Neural cell (in vitro differentiated cells): ENCODE results near the gene ASF1B. TPM values are rescaled to one million over a fixed set of nuclear protein-coding genes. Genes with fewer than 3 reads are reported as not detected.
"Not testable (repeated sequence)": the region's sequence is repeated elsewhere in the genome, so short reads cannot be mapped to it uniquely, and the experiment has no call there.

Source experiments
- H2AFZ ChIP-seq: fragments of 200-600, 300-800 bp; sonication (generic), shearing (Covaris generic); 2 replicates; pipeline ENCODE4 v1.6.0; 2014; ENCODE audit warnings: low read depth, mild to moderate bottlenecking, antibody characterized with exemption, low read length, moderate library complexity
- H3F3A ChIP-seq: fragments of 200-600 bp; shearing (Covaris generic); 2 replicates; pipeline ENCODE4 v1.6.1; 2016; ENCODE audit warnings: mild to moderate bottlenecking, moderate library complexity, mixed read lengths, antibody characterized with exemption, low read length; ENCODE audit not compliant: insufficient read depth, poor library complexity, severe bottlenecking
- H3K27ac ChIP-seq: fragments of 200-600, 300-800 bp; sonication (generic), shearing (Covaris generic); 2 replicates; pipeline ENCODE4 v1.5.1; 2014; ENCODE audit warnings: mild to moderate bottlenecking, low read length, moderate library complexity
- H3K27me3 ChIP-seq: fragments of 300-800, 200-600 bp; sonication (generic), shearing (Covaris generic); 2 replicates; pipeline ENCODE4 v1.6.0; 2014; ENCODE audit warnings: mild to moderate bottlenecking, low read depth, low read length, moderate library complexity; ENCODE audit not compliant: insufficient read depth
- H3K36me3 ChIP-seq: fragments of 300-800, 200-600 bp; sonication (generic), shearing (Covaris generic); 2 replicates; pipeline ENCODE4 v1.5.1; 2014; ENCODE audit warnings: mild to moderate bottlenecking, antibody characterized with exemption, low read length, moderate library complexity; ENCODE audit not compliant: insufficient read depth
- H3K4me2 ChIP-seq: fragments of 300-800, 200-600 bp; sonication (generic), shearing (Covaris generic); 2 replicates; pipeline ENCODE4 v1.6.0; 2014; ENCODE audit warnings: mild to moderate bottlenecking, low read length
- H3K4me3 ChIP-seq: fragments of 300-800, 200-600 bp; sonication (generic), shearing (Covaris generic); 2 replicates; pipeline ENCODE4 v1.5.1; 2014; ENCODE audit warnings: mild to moderate bottlenecking, low read length, moderate library complexity
- H3K79me2 ChIP-seq: fragments of 200-600 bp; shearing (Covaris generic); replicated peaks from 2 replicates; pipeline ENCODE4 v1.6.0; 2014; ENCODE audit warnings: mild to moderate bottlenecking, low read length, moderate library complexity; ENCODE audit not compliant: insufficient read depth
- H3K9ac ChIP-seq: fragments of 300-800, 200-600 bp; sonication (generic), shearing (Covaris generic); 2 replicates; pipeline ENCODE4 v1.6.1; 2016; ENCODE audit warnings: mild to moderate bottlenecking, low read length, mixed read lengths
- H3K9me2 ChIP-seq: fragments of 200-600 bp; shearing (Covaris generic); 2 replicates; pipeline ENCODE4 v1.6.1; 2016; ENCODE audit warnings: mild to moderate bottlenecking, low read length, mixed read lengths; ENCODE audit not compliant: insufficient read depth
- H3K9me3 ChIP-seq: fragments of 200-600, 300-800 bp; sonication (generic), shearing (Covaris generic); 2 replicates; pipeline ENCODE4 v1.6.1; 2016; ENCODE audit warnings: mild to moderate bottlenecking, mixed run types, low read length, moderate library complexity, mixed read lengths
- H4K20me1 ChIP-seq: fragments of 200-600 bp; shearing (Covaris generic); 2 replicates; pipeline ENCODE4 v1.6.1; 2016; ENCODE audit warnings: mild to moderate bottlenecking, mixed run types; ENCODE audit not compliant: insufficient read depth
- CTCF ChIP-seq: fragments of 450-650 bp; IDR thresholded peaks from 2 replicates; pipeline ENCODE4 v1.5.1; 2014; ENCODE audit warnings: antibody characterized with exemption, mild to moderate bottlenecking, moderate library complexity; ENCODE audit not compliant: poor library complexity, severe bottlenecking
- EP300 ChIP-seq: fragments of 450-650 bp; conservative IDR thresholded peaks from 2 replicates; pipeline ENCODE4 v1.6.1; 2014; ENCODE audit warnings: antibody characterized with exemption, mild to moderate bottlenecking, moderate library complexity; ENCODE audit not compliant: poor library complexity, severe bottlenecking
- EZH2 ChIP-seq: fragments of 200-600, 300-800 bp; shearing (Covaris generic), sonication (generic); IDR thresholded peaks from 2 replicates; pipeline ENCODE4 v1.6.1; 2014; ENCODE audit warnings: antibody characterized with exemption, low read length, borderline replicate concordance, mild to moderate bottlenecking; ENCODE audit not compliant: insufficient read depth, poor library complexity, severe bottlenecking
- MXI1 ChIP-seq: fragments of 450-650 bp; conservative IDR thresholded peaks from 2 replicates; pipeline ENCODE4 v1.6.1; 2014; ENCODE audit warnings: antibody characterized with exemption, mild to moderate bottlenecking; ENCODE audit not compliant: poor library complexity, severe bottlenecking
- POLR2AphosphoS5 ChIP-seq: IDR thresholded peaks from 2 replicates; pipeline ENCODE4 v1.6.1; 2012
- RAD21 ChIP-seq: fragments of 450-650 bp; conservative IDR thresholded peaks from 2 replicates; pipeline ENCODE4 v1.6.1; 2014; ENCODE audit warnings: antibody characterized with exemption, mild to moderate bottlenecking, moderate library complexity
- REST ChIP-seq: IDR thresholded peaks from 2 replicates; pipeline ENCODE4 v1.6.1; 2012; ENCODE audit warnings: borderline replicate concordance
- SMC3 ChIP-seq: fragments of 450-650 bp; conservative IDR thresholded peaks from 2 replicates; pipeline ENCODE4 v1.6.1; 2014; ENCODE audit warnings: antibody characterized with exemption, mild to moderate bottlenecking, moderate library complexity; ENCODE audit not compliant: poor library complexity
- TAF1 ChIP-seq: IDR thresholded peaks from 2 replicates; pipeline ENCODE4 v1.6.1; 2012; ENCODE audit warnings: low read depth
- polyA minus RNA-seq: library from RNA; depleted of rRNA, polyadenylated mRNA; stranded (reverse); fragments of >200 nt; gene quantifications from 2 replicates; pipeline ENCODE4 v1.2.3, GENCODE V29; 2014
- polyA plus RNA-seq: library from polyadenylated mRNA; depleted of rRNA; stranded (reverse); fragments of >200 nt; gene quantifications from 2 replicates; pipeline ENCODE4 v1.2.3, GENCODE V29; 2014

Gene ASF1B
- 0.32 and 0.34 TPM in 2 replicates for polyA plus RNA-seq
- not detected in 2 replicates for polyA minus RNA-seq

- Histone ChIP-seq H3K36me3 (no peaks in the 10 kb centered on the region), H3K27me3 (no peaks in the 10 kb centered on the region), H3K27ac (no peak within 1 kb of the TSS), H4K20me1 (no peaks in the 10 kb centered on the region), H3K9me3 (no peaks in the 10 kb centered on the region), H3K9me2 (no peaks in the 10 kb centered on the region), H2AFZ (peak within 1 kb of the TSS; percentile 76), H3F3A (no peaks in the 10 kb centered on the region), H3K9ac (peak within 1 kb of the TSS; percentile 56), H3K79me2 (no peaks in the 10 kb centered on the region), H3K4me3 (peak within 1 kb of the TSS; percentile 85), H3K4me2 (peak within 1 kb of the TSS; percentile 65)
- peak; percentile 100 for TF ChIP-seq RAD21
- TF ChIP-seq TAF1: no peak
- peak; percentile 66 for TF ChIP-seq EP300
- TF ChIP-seq CTCF: peak; percentile 100
- peak; percentile 37 for TF ChIP-seq POLR2AphosphoS5
- peak; percentile 31 for TF ChIP-seq REST
- TF ChIP-seq SMC3: peak; percentile 99
- peak; percentile 98 for TF ChIP-seq MXI1
- no peak for TF ChIP-seq EZH2
These were observed at the start of gene ASF1B for GRCh38 chr19:14136509-14137281. TSS of gene ASF1B (minus strand) at chr19:14136589. CDS start at chr19:14136456, 133 bp downstream.

- H3K9ac ChIP-seq, H3K79me2 ChIP-seq, H3K27me3 ChIP-seq, H3K4me3 ChIP-seq, H3K9me3 ChIP-seq, H3K4me2 ChIP-seq, H3K36me3 ChIP-seq, H3K9me2 ChIP-seq, H3F3A ChIP-seq, H2AFZ ChIP-seq, H3K27ac ChIP-seq: not testable (repeated sequence)
- peaks cover 20% of the 10 kb centered on the region for H4K20me1 ChIP-seq
These were observed 49.3 kb upstream of the ASF1B start for GRCh38 chr19:14185691-14186090.
